ENCODE results near the gene TMEM119.

TMEM119 gene

GRCh38 chr12:108615918-108616317, 18.0 kb upstream of the TMEM119 start:
- no peak for DNase-seq

- DNase-seq = no peak
These were observed 16.8 kb upstream of the TMEM119 start for GRCh38 chr12:108614639-108615038.

- no peak for DNase-seq
These were observed 16.2 kb upstream of the TMEM119 start for GRCh38 chr12:108614041-108614440.

- DNase-seq = no peak
These were observed 15.7 kb upstream of the TMEM119 start for GRCh38 chr12:108613548-108613947.

- DNase-seq = no peak
These were observed 15.0 kb upstream of the TMEM119 start for GRCh38 chr12:108612788-108613282.

- no peak for DNase-seq
These were observed 14.1 kb upstream of the TMEM119 start for GRCh38 chr12:108611884-108612415.

GRCh38 chr12:108610856-108611605, 13.1 kb upstream of the TMEM119 start:
- no peak for DNase-seq

GRCh38 chr12:108610336-108610815, 12.5 kb upstream of the TMEM119 start:
- no peak for DNase-seq

- no peak for DNase-seq
These were observed 11.9 kb upstream of the TMEM119 start for GRCh38 chr12:108609537-108610335.

- DNase-seq = no peak
These were observed 10.7 kb upstream of the TMEM119 start for GRCh38 chr12:108608616-108609015.

- DNase-seq = no peak
These were observed 10.2 kb upstream of the TMEM119 start for GRCh38 chr12:108607981-108608600.

GRCh38 chr12:108606492-108606891, 8.6 kb upstream of the TMEM119 start:
- DNase-seq = no peak

- DNase-seq = no peak
These were observed 8.0 kb upstream of the TMEM119 start for GRCh38 chr12:108605690-108606406.

- DNase-seq = no peak
These were observed 7.3 kb upstream of the TMEM119 start for GRCh38 chr12:108605000-108605689.

GRCh38 chr12:108604208-108604941, 6.5 kb upstream of the TMEM119 start:
- no peak for DNase-seq

- no peak for DNase-seq
These were observed 5.9 kb upstream of the TMEM119 start for GRCh38 chr12:108603743-108604142.

GRCh38 chr12:108602976-108603704, 5.3 kb upstream of the TMEM119 start:
- DNase-seq = no peak

- no peak for DNase-seq
These were observed 4.4 kb upstream of the TMEM119 start for GRCh38 chr12:108602209-108602705.

- no peak for DNase-seq
These were observed 2.8 kb upstream of the TMEM119 start for GRCh38 chr12:108600702-108601007.

GRCh38 chr12:108599948-108600701, 2.2 kb upstream of the TMEM119 start:
- DNase-seq = no peak

All from NCI-H1105 (cell line).